Stimulated activated CD8-positive, alpha-beta memory T cell treated with anti-CD3 and anti-CD28 coated beads, Interleukin-7, amount 100 ng/mL, for 24 hours (primary cell): ENCODE results near the gene TCP10L.
"Not testable (repeated sequence)": the region's sequence is repeated elsewhere in the genome, so short reads cannot be mapped to it uniquely, and the experiment has no call there.

ENCODE experiments used
- DNase-seq: peaks from one replicate; pipeline ENCODE4 v3.0.0-alpha.2; 2020; ENCODE audit warnings: low read depth

The TCP10L gene

DNA sequence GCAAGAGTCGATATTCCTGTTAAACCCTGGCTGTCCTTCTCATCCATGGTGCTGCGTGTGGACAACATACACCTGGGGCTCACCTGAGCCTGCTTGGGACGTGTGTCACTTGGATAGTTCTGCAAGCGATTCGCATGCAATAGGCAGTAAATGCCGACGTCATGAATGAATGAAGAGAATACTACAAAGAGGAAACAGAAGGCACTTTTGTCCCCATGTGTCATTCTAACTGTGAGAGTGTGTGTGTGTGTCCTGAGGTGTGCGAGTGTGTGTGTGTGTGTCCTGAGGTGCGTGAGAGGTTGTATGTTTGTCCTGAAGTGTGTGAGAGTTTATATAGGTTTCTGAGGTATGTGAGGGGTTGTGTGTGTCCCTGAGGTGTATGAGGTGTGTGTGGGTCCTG lies 647 bp upstream of the TCP10L start:
- no peak for DNase-seq

- DNase-seq: no peak
Measured at GRCh38 chr21:32584472-32584871, 851 bp downstream of the TCP10L start.

DNA sequence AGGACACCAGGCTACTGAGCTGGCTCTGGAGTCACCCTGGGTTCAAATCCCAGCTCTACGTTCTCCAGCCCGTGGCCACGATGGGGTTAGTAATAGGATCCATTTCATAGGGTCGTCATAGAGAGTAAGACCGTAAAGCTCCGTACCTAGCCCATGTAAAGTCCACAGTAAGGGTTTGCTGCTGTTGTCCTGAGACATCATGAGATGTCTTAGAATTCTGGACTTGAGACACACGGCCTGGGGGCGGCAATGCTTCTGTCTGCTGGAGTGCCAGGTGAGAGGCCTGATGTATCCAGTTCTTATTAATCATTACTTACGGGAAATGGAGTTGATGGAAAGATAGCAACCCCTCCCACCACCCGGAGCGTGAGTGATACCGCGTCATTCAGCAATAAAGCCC lies 3.6 kb downstream of the TCP10L start:
- DNase-seq: no peak

DNA sequence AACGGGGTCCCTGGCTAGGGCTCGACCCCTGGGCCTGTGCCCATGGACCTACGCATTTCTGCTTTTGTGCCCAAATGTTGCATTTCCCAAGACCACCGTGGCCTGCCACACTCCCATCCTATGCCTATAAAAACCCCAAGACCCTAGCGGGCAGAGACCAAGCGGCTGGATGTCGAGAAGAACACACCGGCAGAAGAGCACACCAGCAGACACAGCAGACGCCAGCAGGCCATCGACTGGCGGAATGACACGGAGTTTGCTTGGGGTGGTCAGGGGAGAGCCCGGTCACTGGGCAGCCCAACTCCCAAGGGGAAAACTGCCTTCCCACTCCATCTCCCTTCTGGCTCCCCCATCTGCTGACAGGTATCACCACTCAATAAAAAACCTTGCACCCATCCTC lies 4.4 kb downstream of the TCP10L start:
- DNase-seq: no peak

- DNase-seq: no peak
Measured at GRCh38 chr21:32578107-32578691, 7.1 kb downstream of the TCP10L start.

GRCh38 chr21:32576011-32576410 lies 9.3 kb downstream of the TCP10L start:
- DNase-seq: no peak

GRCh38 chr21:32574946-32575925 lies 10.1 kb downstream of the TCP10L start:
- DNase-seq: no peak

GRCh38 chr21:32572574-32573420 lies 12.5 kb downstream of the TCP10L start:
- DNase-seq: no peak

- DNase-seq: no peak
Measured at GRCh38 chr21:32570456-32570855, 14.9 kb downstream of the TCP10L start.

GRCh38 chr21:32569261-32570230 lies 15.8 kb downstream of the TCP10L start:
- DNase-seq: peak; percentile 57

DNA sequence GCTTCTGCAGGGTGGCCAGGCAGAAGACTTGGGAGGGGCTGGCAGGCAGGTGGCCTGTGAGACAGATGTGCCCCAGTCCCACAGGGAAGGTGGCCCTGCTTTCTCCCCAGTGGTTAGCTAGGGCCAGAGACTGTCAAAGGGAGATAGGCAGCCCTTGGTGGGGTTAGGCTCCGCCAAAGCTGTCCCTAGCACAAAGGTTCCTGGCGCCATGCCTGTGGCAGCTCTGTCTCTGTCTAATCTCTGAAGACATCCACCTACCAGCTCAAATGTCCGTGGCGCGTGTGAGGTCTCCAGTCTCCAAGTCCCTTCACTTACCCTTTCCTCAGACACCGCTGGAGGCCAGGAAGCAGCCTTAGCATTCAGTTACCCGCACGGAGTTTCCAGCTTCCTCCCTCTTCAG lies 17.7 kb downstream of the TCP10L start:
- no peak for DNase-seq

GRCh38 chr21:32566741-32567389 lies 18.5 kb downstream of the TCP10L start:
- no peak for DNase-seq

GRCh38 chr21:32565856-32566465 lies 19.4 kb downstream of the TCP10L start:
- DNase-seq: no peak

DNA sequence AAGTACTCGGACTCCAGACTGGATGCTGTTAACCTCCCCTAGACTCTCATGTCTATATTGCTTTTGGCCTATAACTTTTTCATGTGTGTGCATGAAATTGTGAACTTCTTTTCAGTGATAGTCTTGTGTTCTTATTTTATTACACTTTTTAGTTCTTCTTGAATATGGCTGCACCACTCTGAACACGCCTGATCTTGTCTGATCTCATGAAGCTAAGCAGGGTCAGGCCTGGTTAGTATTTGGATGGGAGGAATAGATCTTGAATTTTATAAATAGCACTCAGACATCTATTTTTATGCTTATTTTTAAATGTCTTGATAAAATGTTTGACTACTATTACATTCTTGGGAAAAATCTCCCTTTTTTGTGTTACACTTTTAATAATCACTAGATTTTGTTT lies 22.4 kb downstream of the TCP10L start:
- DNase-seq: no peak

DNA sequence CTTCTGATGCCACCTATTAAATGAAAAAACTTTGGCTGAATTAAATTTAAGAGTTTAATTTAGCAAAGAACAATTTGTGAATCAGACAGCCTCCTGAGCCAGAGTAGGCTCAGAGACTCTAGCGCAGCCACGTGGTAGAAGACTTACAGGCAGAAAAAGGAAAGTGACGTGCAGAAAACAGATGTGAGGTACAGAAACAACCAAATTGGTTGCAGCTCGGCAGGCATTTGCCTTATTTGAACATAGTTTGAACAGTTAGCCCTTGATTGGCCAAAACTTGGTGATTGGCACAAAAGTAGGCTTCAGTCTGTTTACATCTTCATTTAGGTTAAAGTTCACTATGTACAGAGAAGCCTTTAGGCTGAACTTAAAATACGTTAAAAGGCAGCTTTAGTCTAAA lies 22.9 kb downstream of the TCP10L start:
- no peak for DNase-seq

GRCh38 chr21:32561476-32561875 lies 23.8 kb downstream of the TCP10L start:
- not testable (repeated sequence) for DNase-seq

DNA sequence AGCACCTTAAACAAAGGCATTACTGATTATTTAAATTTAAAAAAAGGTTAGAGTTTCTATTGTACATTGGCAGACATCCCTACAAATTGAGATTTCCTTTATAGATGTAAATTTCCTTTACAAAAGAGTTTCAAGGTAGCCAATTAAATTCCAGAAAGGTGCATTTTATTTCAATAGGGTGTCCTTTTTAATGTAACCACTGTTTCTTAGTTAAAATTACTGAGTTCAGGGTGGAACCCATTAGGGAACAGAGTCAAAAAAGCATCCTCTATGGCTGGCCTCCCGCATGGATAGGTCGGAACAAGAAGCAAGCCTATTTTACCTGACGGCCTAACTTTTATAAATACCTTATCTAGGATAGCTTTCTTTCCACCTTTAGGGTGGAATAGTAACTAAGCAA lies 24.4 kb downstream of the TCP10L start:
- DNase-seq: no peak

GRCh38 chr21:32559006-32559610 lies 26.2 kb downstream of the TCP10L start:
- DNase-seq: no peak

DNA sequence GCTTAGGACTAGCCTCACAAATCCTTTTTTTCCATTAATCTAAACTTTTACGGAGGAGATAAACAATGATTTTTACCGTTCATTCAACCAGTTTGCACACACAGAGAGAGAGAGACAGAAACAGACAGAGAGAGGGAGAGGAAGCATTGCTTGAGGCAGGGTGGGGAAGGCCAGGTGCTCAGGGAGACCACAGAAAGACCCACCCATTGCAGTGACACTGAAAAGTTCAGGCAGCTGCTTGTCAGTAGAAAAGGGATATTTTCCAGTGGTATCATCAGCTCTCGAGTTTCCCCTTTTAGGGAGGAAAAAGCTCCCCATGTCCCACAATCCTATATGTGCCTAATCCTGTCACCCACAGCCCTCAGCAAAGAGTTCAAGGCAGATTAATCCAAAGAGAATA lies 27.2 kb downstream of the TCP10L start:
- DNase-seq: no peak
